ENCODE data around the gene RBM15B.
A peak's percentile ranks its signal among the peaks of the same experiment; 100 is the strongest.

RBM15B gene

GRCh38 chr3:51392355-51393133 lies 1.5 kb downstream of the RBM15B start:
- no peak for DNase-seq (ENCODE audit: low read depth)
- H3K4me3 ChIP-seq (ENCODE audit: low read length) = peak overlapping the region; percentile 56
- no peak for TF ChIP-seq CTCF (conservative IDR thresholded peaks at IDR 0.05; ENCODE audit: low read depth, low read length)

- H3K4me3 ChIP-seq (ENCODE audit: low read length) = no peak overlapping the region
- no peak for TF ChIP-seq CTCF (conservative IDR thresholded peaks at IDR 0.05; ENCODE audit: low read depth, low read length)
- DNase-seq (ENCODE audit: low read depth) = no peak
Observed at GRCh38 chr3:51393134-51393495, 2.0 kb downstream of the RBM15B start.

GRCh38 chr3:51393564-51393963 lies 2.5 kb downstream of the RBM15B start:
- H3K4me3 ChIP-seq (ENCODE audit: low read length) = no peak overlapping the region
- no peak for TF ChIP-seq CTCF (conservative IDR thresholded peaks at IDR 0.05; ENCODE audit: low read depth, low read length)

GRCh38 chr3:51394541-51394940 lies 3.5 kb downstream of the RBM15B start:
- TF ChIP-seq CTCF (conservative IDR thresholded peaks at IDR 0.05; ENCODE audit: low read depth, low read length) = no peak
- no peak overlapping the region for H3K4me3 ChIP-seq (ENCODE audit: low read length)
- no peak for DNase-seq (ENCODE audit: low read depth)

More at GRCh38 chr3:51393564-51393963, 2.5 kb downstream of the RBM15B start:
- DNase-seq (ENCODE audit: low read depth) = no peak

GRCh38 chr3:51395493-51396213 lies 4.6 kb downstream of the RBM15B start:
- TF ChIP-seq CTCF (conservative IDR thresholded peaks at IDR 0.05; ENCODE audit: low read depth, low read length) = no peak
- no peak for DNase-seq (ENCODE audit: low read depth)
- H3K4me3 ChIP-seq (ENCODE audit: low read length) = no peak overlapping the region

- no peak for DNase-seq (ENCODE audit: low read depth)
- no peak overlapping the region for H3K4me3 ChIP-seq (ENCODE audit: low read length)
- no peak for TF ChIP-seq CTCF (conservative IDR thresholded peaks at IDR 0.05; ENCODE audit: low read depth, low read length)
Observed at GRCh38 chr3:51396401-51396800, 5.3 kb downstream of the RBM15B start.

GRCh38 chr3:51397392-51397791 lies 6.3 kb downstream of the RBM15B start:
- H3K4me3 ChIP-seq (ENCODE audit: low read length) = no peak overlapping the region
- no peak for DNase-seq (ENCODE audit: low read depth)
- no peak for TF ChIP-seq CTCF (conservative IDR thresholded peaks at IDR 0.05; ENCODE audit: low read depth, low read length)
